Tibial nerve (tissue), 4 donors: ENCODE measurements around the gene PRDM5.

Source experiments
- EP300 ChIP-seq, 2 donors: sonication (generic); formaldehyde crosslinking; IDR thresholded peaks; one replicate each; pipeline ENCODE4 v1.6.1; 2017; ENCODE audit warnings: antibody characterized with exemption in 2 of 2, mild to moderate bottlenecking in 1 of 2
- POLR2A ChIP-seq, 2 donors: fragments of 450-650 bp; IDR thresholded peaks; one replicate each; pipeline ENCODE4 v1.6.1; 2017; ENCODE audit warnings: antibody characterized with exemption in 2 of 2, mild to moderate bottlenecking in 2 of 2, moderate library complexity in 2 of 2
- TF ChIP-seq, protein P1 (sequence below), 5 experiments: fragments of 200-600 bp in 3 of 5; fragments of 450-650 bp in 2 of 5; sonication (generic) in 3 of 5; IDR thresholded peaks; one replicate each; pipeline ENCODE4 v1.5.1; 2016 to 2019; ENCODE audit warnings: antibody characterized with exemption in 5 of 5, mild to moderate bottlenecking in 3 of 5, moderate library complexity in 2 of 5

DNA sequence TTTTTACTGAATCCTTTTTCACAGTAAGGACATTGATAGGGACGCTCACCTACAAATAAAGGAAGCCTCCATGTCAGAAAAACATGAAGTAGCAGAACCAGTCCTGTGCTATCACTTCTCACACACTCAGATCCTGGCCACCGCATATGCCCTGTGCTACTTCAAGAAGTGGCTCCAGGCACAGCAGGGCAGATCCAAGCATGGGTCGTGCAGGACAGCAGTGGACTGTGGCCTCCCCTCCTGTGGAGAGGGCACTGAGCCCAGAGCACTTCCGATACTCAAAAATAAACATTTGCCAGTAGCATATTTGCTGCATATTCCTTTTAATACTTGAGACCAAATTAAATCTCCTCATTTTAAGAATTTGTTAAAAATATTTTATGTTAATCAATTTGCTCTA is 167.9 kb downstream of the PRDM5 start:
- TF ChIP-seq, protein P1, sequence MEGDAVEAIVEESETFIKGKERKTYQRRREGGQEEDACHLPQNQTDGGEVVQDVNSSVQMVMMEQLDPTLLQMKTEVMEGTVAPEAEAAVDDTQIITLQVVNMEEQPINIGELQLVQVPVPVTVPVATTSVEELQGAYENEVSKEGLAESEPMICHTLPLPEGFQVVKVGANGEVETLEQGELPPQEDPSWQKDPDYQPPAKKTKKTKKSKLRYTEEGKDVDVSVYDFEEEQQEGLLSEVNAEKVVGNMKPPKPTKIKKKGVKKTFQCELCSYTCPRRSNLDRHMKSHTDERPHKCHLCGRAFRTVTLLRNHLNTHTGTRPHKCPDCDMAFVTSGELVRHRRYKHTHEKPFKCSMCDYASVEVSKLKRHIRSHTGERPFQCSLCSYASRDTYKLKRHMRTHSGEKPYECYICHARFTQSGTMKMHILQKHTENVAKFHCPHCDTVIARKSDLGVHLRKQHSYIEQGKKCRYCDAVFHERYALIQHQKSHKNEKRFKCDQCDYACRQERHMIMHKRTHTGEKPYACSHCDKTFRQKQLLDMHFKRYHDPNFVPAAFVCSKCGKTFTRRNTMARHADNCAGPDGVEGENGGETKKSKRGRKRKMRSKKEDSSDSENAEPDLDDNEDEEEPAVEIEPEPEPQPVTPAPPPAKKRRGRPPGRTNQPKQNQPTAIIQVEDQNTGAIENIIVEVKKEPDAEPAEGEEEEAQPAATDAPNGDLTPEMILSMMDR (IDR thresholded peaks at IDR 0.05) = no peak
- TF ChIP-seq POLR2A (IDR thresholded peaks at IDR 0.05) (no peak), EP300 (IDR thresholded peaks at IDR 0.05) (no peak)
